Activated naive CD4-positive, alpha-beta T cell treated with Interleukin-2 at 50 U/mL for 16 hours (primary cell): ENCODE data around the gene ASCC1.
"Not testable (repeated sequence)": the region's sequence is repeated elsewhere in the genome, so short reads cannot be mapped to it uniquely, and the experiment has no call there.

Experiments
- DNase-seq: peaks from one replicate; pipeline ENCODE4 v3.0.0-alpha.2; 2020

ASCC1 gene

DNA sequence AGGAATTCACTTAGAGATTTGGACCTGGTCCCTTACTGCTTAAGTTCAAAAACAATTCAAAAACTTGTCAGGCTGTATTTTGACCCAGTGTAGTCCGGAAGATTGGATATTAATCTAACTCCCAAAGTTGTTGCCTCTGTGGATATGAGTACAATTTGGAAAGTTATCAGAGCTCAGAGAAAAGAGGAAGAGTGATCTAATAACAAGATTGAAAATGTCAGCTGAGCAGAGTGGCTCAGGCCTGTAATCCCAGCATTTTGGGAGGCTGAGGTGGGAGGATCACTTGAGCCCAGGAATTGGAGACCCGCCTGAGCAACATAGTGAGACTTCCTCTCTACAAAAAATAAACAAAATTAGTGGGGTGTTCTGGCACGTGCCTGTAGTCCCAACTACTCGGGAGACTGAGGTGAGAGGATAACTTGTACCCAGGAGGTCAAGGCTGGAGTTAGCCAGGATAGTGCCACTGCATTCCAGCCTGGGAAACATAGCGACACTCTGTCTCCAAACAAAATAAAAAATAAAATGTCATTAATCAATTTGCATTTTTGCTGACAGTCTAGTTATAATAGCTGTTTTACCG is 3.2 kb upstream of the ASCC1 start:
- no peak for DNase-seq

DNA sequence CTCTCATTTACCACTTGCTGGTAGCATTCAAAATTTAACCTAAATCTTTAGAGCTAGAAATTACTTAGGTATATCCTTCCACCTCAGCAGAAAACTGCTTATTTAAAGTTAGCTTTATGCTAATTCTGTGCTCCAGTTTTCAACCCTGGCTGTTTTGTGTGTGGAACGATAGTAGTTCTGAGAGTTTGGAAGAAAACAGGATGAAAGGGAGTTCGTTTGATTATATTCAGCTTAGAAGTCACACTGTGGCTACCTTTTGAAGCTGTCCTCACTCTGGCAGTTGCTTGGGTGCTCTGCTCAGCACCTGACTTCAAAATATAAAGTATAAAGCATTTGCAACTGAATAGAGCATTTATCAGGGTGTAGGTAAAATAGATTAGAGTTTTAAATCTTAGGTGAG is 2.6 kb upstream of the ASCC1 start:
- no peak for DNase-seq

DNA sequence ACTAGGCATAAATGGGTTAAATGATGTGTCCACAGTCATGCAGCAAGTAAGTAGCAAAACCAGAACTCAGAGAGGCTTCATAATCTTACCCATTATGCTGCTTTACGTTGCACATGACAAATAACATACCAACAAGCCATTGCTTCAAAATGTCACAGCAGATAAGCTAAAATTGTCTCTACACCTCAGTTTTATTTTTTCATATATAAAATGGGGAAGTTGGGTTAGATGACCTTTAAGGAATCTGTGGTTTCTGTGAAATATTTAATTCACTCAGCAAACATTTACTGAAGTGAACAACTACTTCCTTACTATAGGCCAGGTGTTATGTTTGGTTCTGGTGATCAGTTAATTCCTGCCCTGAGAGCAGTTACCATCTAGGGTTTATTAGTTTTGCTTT is 2.2 kb upstream of the ASCC1 start:
- DNase-seq = no peak

DNA sequence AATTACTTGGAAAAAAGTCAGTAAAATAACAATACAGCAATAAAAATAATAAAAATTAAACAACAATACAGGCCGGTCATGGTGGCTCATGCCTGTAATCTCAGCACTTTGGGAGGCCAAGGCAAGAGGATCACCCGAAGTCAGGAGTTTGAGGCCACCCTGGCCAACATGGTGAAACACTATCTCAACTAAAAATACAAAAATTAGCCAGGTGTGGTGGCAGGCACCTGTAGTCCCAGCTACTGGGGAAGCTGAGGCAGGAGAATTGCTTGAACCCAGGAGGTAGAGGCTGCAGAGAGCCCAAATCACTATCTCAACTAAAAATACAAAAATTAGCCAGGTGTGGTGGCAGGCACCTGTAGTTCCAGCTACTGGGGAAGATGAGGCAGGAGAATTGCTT is 4.2 kb downstream of the ASCC1 start:
- DNase-seq = not testable (repeated sequence)

DNA sequence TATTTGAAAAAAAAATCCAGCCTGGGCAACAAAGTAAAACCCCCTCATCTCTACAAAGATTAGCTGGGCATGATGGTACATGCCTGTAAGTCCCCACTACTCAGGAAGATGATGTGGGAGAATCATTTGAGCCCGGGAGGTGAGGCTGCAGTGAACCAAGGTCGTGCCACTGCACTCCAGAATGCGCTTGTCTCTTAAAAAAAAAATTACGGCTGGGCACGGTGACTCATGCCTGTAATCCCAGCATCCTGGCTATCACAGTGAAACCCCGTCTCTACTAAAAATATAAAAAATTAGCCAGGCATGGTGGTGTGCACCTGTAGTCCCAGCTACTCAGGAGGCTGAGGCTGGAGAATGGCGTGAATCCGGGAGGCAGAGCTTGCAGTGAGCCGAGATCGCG is 4.7 kb downstream of the ASCC1 start:
- not testable (repeated sequence) for DNase-seq

DNA sequence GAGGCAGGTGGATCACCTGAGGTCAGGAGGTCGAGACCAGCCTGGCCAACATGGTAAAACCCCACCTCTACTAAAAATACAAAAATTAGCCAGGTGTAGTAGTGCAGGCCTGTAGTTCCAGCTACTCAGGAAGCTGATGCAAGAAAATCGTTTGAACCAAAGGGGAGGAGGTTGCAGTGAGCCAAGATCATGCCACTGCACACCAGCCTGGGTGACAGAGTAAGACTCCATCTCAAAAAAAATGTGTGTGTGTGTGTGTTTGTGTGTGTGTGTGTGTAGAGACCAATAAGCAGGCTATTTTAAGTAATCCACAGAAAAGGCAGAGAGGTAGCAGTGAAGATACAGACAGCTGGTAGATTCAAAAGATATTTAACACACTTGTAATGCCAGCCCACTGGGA is 7.5 kb downstream of the ASCC1 start:
- not testable (repeated sequence) for DNase-seq

DNA sequence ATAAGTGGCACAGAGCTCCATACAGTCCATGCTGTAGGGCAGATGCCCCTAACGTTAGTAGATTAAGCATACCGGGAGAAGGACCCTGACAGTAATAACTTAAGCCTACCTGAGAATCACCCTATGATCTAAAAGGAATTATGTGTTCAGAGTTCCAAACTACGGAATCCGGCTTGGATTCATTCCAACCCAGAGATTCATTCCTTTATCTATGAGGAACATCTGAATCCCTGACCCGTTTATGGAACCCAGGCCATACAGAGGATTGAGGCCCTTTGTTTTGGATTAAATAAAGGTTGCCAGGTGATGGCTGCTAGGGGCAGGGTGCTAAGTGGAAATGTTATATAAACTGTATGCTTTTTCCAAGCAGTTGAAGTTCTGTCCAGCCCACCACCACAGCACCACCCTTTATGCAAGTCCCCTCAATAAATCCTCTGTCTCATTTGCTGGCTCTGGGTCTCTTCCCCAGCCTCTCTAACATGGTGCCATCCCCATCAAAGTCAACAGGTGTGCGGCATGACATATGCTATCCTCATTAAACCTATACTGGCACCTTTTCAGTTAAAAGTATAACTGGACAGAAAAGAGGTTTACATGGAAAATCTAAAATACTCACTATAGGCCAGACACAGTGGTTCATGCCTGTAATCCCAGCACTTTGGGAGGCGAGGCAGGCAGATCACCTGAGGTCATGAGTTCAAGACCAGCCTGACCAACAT is 9.4 kb downstream of the ASCC1 start:
- no peak for DNase-seq

DNA sequence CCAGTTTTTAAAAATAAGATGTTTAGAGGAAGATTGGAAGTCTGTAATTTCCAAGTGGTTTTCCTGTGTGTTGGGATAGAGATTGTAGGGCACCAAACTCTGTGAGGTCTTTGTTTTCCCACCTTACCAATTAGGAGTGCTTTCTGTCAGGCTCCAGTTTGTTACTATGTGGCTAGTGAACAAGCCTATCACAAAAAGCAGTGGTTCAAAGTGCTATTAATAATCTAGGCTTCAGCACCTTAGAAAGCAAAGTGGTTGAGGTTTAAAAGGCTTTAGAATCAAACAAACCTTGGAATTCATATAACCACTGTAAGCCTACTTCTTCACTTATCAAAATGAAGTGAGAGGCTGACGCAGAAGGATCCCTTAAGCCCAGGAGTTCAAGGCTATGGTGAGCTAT is 11.4 kb downstream of the ASCC1 start:
- no peak for DNase-seq

DNA sequence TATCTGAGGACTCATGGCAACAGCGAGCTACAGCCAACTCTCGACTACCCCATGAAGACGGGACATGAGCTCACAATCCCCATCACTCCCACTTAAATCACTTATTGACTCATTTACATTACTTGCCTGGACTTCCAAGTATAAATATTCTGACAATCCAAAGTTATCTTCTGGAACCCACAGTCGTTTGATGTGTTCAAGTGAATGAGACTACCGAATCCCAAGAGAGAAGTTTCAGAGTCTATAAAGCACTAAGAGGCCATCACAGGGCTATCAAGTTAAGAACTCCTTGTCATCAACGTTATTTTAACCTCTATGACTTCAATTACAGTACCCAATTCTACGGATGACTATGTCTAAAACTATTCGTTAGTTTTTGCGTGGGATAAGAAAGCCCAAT is 11.8 kb downstream of the ASCC1 start:
- DNase-seq = no peak

DNA sequence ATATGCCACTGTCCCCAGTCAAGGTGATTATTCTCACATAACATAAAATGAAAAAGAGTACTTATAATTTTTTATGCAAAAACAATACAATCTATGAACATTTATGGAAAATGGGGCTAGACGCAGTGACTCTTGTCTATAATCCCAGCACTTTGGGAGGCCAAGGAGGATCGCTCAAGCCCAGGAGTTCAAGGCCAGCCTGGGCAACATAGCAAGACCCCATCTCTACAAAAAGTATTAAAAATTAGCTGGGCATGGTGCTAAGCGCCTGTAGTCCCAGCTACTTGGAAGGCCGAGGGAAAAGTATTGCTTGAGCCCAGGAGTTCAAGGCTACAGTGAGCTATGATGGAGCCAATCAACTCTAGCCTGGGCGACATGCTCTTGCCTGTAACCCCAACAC is 14.8 kb downstream of the ASCC1 start:
- DNase-seq = no peak

DNA sequence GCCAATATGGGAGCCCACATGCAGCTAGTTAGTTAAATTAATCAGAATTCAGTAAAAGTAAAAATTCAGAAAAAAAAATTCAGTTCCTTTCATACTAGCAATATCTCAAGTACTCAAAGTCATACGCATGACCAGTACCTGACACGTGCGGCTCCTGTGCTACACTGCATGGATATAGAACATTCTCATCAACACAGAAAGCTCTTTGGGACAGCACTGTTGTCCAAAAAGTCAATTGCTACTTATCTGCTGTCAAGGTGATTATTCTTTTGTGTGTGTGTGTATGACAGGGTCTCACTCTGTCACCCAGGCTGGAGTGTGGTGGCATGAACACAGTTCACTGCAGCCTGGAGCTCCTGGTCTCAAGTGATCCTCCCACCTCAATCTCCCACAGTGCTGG is 15.2 kb downstream of the ASCC1 start:
- DNase-seq = no peak

DNA sequence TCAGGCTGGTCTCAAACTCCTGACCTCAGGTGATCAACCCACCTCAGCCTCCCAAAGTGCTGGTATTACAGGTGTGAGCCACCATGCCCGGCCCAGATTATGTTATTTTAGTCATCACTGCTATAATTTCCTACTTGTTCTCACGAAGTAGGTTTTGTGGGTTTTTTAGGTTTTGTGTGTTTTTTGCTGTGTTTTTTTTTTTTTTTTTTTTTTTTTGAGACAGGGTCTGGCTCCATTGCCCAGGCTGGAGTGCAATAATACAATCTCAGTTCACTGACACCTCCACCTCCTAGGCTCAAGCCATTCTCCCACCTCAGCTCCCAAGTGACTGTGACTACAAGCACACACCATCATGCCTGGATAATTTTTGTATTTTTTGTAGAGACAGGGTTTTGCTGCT is 21.1 kb downstream of the ASCC1 start:
- no peak for DNase-seq

DNA sequence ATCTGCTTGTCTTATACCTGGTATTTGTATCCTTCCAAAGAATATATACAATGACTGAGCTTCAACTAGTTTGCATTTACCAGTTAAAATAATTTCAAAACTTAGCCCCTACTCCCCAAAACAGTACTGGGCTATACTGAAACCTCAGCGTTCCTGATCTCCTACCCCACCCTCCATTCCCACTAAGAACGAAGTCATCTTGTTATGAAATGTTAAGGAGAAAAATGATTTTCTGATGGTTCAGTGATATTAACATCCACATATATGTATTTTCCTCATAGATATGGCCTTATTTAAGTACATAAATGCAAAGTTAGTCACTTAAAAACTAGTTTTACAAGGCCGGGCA is 29.1 kb downstream of the ASCC1 start:
- no peak for DNase-seq

DNA sequence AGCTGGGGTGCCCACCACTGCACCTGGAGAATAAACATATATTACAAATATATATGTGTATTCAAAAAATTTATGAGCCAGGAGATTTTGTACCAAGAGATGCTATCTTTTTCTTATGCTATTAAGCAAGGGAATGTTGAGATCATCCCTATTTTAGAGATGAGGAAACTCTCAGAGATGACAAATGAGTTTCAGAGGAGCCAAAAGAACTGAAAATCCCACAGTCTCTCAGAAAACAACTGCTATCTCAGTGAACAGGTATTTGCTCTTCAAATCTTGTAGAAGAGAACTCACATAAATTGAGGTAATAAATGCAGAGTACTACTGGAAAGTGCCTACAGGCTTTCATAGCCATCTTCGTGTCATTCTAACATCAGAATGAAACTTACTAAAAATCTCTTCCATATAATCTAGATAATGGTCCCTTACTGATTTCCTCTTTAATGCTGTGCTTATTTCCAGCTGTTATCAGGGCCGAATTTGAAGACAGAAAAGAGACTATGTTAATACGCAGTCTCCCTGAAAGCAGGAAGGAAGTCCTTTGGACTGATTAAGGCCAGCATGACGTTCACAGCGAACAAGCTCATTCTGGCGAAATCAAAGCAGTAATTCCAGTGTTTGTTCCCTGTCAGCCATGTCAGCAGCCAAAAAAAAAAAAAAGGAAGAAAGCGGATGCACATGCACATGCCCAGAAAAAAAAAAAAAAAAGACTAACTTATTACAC is 29.7 kb downstream of the ASCC1 start:
- DNase-seq = no peak

DNA sequence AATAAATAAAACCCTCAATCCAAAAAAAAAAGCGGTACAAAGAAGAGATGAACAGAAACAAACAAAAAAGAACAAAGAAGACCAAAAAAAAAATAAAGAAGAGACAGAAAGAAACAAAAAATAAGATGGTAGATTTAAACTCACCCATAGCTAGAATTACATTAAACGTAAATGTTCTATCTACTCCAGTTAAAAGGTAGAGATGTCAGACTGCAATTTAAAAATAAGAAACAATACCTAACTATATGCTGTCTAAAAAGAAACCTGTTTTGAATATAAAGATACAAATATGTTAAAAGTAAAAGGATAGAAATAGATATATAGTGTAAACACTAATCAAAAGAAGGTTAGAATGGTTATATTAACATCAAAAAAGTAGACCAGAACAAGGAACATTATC is 31.9 kb downstream of the ASCC1 start:
- DNase-seq = no peak

DNA sequence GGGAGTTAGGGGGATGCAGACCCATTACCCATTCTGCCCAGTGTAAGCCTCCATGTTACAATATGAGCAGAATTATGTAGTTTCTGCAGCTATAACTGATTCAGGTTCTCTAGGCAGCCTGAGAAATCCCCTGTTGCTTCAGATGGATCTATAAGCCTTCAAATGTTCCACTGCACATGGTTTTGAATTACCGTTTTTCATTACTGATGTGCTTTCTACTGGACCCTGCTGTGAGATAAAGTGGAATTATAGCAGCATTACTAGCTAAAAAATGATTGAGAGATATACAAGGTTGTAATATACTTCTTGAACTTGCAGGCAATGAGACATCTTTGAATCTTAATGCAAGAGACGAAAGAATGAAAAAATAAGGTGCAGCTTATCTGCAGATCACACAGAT is 38.6 kb downstream of the ASCC1 start:
- no peak for DNase-seq

DNA sequence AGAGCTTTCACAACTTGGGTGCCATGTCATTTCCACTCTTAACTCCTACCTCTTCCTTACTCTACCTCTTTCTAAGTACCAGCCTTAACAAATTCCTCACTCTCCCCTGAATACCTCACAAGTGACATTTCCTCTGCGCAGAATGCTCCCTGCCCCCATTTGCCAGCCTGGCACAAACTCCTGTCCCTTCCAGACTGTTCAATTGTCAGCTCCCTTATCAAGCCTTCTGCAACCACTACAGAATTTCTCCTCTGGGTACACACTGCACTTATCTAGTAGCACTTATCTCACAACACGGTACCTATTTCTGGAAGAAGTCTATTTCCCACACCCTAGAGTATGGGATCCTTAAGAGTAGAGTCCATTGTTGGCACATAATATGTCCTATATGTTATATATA is 39.4 kb downstream of the ASCC1 start:
- DNase-seq = no peak

DNA sequence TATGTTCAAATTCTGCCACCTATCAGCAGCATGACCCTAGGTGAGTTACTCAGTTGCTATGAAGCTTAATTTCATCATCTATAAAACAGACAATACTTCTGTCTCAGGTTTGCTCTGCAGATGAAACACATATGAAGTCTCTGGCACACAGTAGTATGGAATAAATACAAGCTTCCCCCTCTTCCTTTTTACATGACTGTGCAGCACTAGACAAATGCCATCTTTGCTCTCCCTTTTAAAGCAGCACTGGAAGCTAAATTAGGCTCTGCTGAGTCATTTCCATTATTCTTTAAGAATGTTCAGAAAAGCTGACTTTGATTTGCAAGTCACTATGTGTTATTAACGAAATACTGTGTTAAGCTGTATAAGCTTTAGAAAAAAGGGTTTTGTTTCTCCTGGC is 40.9 kb downstream of the ASCC1 start:
- DNase-seq = no peak

DNA sequence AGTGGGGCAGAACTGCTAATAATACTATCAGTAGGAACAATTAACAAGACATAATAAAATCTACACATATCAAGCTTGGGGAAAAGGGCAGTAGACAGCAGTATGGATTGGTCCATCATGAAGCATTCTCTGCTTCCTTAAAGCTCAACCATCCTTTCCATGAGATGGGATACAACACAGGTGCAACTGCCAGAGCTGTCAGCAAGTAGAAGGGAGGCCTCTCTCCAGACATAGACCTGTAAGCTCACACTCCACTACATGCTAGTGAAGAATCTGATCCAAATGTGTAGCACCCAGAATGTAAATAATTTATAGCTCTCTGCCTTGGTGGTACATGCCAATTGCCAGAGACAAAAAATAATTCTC is 41.8 kb downstream of the ASCC1 start:
- DNase-seq = no peak

DNA sequence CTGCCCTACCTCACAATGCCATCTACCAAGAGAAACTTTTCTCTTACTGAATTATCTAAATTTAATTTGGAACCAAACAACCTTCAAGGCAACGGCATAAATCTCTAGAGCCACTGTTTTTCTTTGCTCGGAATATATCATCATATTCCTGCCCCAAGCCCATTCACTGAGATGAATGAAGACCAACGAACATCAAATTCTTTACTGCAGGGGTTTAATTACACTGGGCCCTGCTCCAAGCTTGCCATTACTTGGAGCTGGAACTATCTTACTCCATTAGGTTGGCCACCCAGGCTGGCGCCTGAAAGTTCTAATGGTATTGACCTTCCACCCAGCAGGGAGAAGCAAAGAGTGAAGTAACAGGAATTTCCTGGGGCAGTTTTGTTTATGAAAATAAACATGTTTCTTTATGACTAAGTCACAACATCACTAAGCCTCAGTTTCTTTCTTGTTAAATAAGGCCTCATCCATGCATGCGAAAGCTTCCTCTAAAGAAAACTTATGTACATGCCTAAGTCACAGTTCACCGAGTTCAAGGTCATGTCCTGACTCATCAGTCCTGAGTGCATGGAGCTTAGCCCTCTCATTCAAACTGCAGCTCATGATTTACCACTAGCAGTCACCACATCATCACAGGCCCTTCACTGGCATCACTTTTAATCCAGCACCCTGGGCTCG is 42.3 kb downstream of the ASCC1 start:
- DNase-seq = no peak

DNA sequence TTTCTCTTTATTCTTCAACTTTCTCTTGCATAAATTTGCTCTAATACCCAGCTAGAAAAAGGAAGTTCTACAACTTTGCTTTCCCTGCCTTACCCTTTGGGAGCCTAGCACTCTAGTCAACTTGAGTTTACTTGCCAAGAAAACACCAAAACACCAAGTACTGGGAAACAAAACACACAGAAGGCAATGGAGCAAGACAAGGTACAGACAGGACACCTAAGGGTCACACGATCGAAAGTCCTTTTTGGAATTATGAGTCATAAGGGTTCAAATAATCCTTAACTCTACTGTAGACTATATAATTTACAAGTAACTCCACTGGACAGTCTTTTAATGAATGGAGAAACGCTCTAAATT is 42.8 kb downstream of the ASCC1 start:
- no peak for DNase-seq

DNA sequence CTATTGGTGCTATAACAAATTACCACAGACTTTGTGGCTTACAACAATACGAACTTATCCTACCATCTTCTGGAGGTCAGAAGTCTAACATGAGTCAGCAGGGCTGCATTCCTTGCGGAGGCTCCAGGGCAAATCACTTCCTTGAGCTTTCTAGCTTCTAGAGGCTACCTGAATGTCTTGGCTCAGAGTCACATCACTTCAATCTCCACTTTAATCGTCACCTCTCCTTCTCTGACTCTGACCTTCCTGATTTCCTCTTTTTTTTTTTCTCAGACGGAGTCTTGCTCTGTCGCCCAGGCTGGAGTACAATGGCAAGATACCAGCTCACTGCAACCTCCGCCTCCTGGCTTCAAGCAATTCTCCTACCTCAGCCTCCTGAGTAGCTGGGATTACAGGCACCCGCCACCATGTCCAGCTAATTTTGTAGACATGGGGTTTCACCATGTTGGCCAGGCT is 44.9 kb downstream of the ASCC1 start:
- no peak for DNase-seq

DNA sequence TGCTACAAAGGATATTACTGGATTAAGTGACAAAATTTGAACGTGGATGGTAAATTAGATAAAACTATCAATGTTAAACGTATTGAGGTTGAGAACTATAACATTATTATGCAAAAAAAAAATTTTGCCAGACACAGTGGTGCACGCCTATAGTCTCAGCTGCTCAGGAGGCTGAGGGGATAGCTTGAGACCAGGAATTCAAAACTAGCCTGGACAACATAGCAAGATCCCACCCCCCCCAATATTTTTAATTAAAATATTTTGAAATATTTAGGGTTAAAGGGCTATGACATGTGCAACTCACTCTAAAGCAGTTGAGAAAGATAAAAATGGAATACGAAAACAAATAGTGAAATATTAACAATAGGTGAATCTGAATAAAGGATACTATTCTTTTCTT is 45.3 kb downstream of the ASCC1 start:
- DNase-seq = no peak

DNA sequence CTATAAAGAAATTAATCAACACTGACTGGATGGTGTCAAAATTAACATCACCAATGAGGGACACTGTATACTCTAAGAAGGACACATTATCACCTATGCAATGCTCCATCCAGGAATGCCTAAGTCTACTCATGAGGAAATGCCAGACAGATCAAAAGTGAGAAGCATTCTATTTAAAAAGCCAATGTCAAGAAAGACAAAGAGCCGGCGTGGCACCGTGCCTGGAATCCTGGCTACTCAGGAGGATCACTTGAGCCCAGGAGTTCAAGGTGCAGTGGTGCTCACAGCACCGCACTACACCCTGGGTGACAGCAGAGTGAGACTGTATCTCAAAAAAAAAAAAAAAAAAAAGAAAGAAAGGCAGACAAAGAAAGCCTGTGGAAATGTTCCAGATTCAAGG is 45.8 kb downstream of the ASCC1 start:
- no peak for DNase-seq
